K562 (cell line): ENCODE measurements around the gene B3GAT1. TPM values are rescaled to one million over a fixed set of nuclear protein-coding genes. Genes with fewer than 3 reads are reported as not detected.

ENCODE experiments used
- ATAC-seq: fragments of 200-7000 bp; cut with Tn5 transposase; 3 replicates; pipeline ENCODE4 v1.9.1; 2020; ENCODE audit warnings: moderate library complexity
- BruUV-seq: library from RNA; stranded (reverse); fragments of 400-500 nt; replicated peaks from 2 replicates; lab custom pipeline; 2021; lab: Mats Ljungman, UMichigan
- CTCF ChIA-PET: fragments of 300-600 bp; formaldehyde crosslinking; extraction: SDS; loops from one replicate; lab custom pipeline; 2021; ENCODE audit warnings: low intra/inter-chr PET ratio; lab: Yijun Ruan, JAX
- POLR2A ChIA-PET: fragments of 300-600, 350-650 bp; sonication (Branson Sonifier 250); formaldehyde crosslinking; extraction: SDS; loops from one replicate; lab custom pipeline; 2021; ENCODE audit warnings: antibody characterized with exemption, inconsistent platforms; lab: Yijun Ruan, JAX
- DNase-seq, 4 experiments: peaks; one replicate each; pipeline versions ENCODE4 v3.0.0 to v3.0.0-alpha.2; 2011 to 2018; ENCODE audit warnings: low spot score in 3 of 4, mixed read lengths in 3 of 4; ENCODE audit errors: extremely low read depth in 1 of 4
- FAIRE-seq: peaks from 2 replicates; lab custom pipeline; 2011; peaks lifted over from hg19 to GRCh38; lab: Jason Lieb, UNC
- H2AFZ ChIP-seq: 2 replicates; pipeline ENCODE4 v1.6.0; 2011; ENCODE audit warnings: low read depth, low read length, control low read depth, inconsistent platforms
- H3K27ac ChIP-seq: fragments of 200-600 bp; 3 replicates; pipeline ENCODE4 v1.8.0; 2011; ENCODE audit warnings: low read depth, mild to moderate bottlenecking, control low read depth, inconsistent platforms, low read length, moderate library complexity, mixed read lengths; ENCODE audit errors: extremely low read depth
- H3K27me3 ChIP-seq, 2 experiments: fragments of 300-600 bp in 1 of 2; 2 replicates in 1 of 2; 3 replicates in 1 of 2; pipeline versions ENCODE4 v1.6.0 to v1.8.0; 2011; ENCODE audit warnings: inconsistent platforms in 2 of 2, low read length in 2 of 2, mild to moderate bottlenecking in 1 of 2, mixed read lengths in 1 of 2, moderate library complexity in 1 of 2; ENCODE audit not compliant: control insufficient read depth in 2 of 2, insufficient read depth in 2 of 2
- H3K36me3 ChIP-seq: fragments of 300-600 bp; 3 replicates; pipeline ENCODE4 v1.8.0; 2011; ENCODE audit warnings: mild to moderate bottlenecking, low read length, inconsistent platforms; ENCODE audit not compliant: control insufficient read depth, insufficient read depth
- H3K4me1 ChIP-seq, 2 experiments: fragments of 200-600 bp in 1 of 2; replicated peaks in 1 of 2; 2 replicates in 1 of 2; 3 replicates in 1 of 2; pipeline versions ENCODE4 v1.5.1 to v1.8.0; 2011; ENCODE audit warnings: inconsistent platforms in 2 of 2, low read length in 2 of 2, mild to moderate bottlenecking in 1 of 2, mixed read lengths in 1 of 2, moderate library complexity in 1 of 2; ENCODE audit not compliant: control insufficient read depth in 2 of 2, insufficient read depth in 2 of 2
- H3K4me2 ChIP-seq: 2 replicates; pipeline ENCODE4 v1.6.1; 2011; ENCODE audit warnings: low read length, control low read depth, inconsistent platforms, mixed read lengths; ENCODE audit not compliant: insufficient read depth
- H3K4me3 ChIP-seq: fragments of 200-600 bp; sonication (generic), shearing (Covaris generic); 2 replicates; pipeline ENCODE4 v1.5.1; 2016; ENCODE audit warnings: control low read depth, inconsistent platforms
- H3K79me2 ChIP-seq: fragments of 200-600 bp; 3 replicates; pipeline ENCODE4 v1.8.0; 2011; ENCODE audit warnings: low read length, inconsistent platforms; ENCODE audit not compliant: control insufficient read depth, insufficient read depth
- H3K9ac ChIP-seq, 2 experiments: 2 replicates each; pipeline versions ENCODE4 v1.6.0 to v1.6.1; 2011; ENCODE audit warnings: low read depth in 2 of 2, low read length in 2 of 2, control low read depth in 1 of 2, inconsistent platforms in 1 of 2, mild to moderate bottlenecking in 1 of 2, mixed read lengths in 1 of 2; ENCODE audit not compliant: insufficient read depth in 1 of 2
- H3K9me1 ChIP-seq: one replicate; pipeline ENCODE4 v1.6.0; 2011; ENCODE audit warnings: inconsistent platforms, mild to moderate bottlenecking, low read length, moderate library complexity; ENCODE audit not compliant: control insufficient read depth, insufficient read depth
- H3K9me3 ChIP-seq: replicated peaks from 2 replicates; pipeline ENCODE4 v1.5.1; 2011; ENCODE audit warnings: low read depth, low read length, inconsistent platforms; ENCODE audit not compliant: control insufficient read depth, insufficient read depth
- H4K20me1 ChIP-seq: replicated peaks from 2 replicates; pipeline ENCODE4 v1.6.1; 2011; ENCODE audit warnings: low read length, inconsistent platforms, mixed read lengths; ENCODE audit not compliant: control insufficient read depth, insufficient read depth
- PCBP1 ChIP-seq: fragments of 200-400 bp; formaldehyde crosslinking; IDR thresholded peaks from 2 replicates; pipeline ENCODE4 v1.6.1; 2018; ENCODE audit warnings: mild to moderate bottlenecking, low read depth, low read length; ENCODE audit not compliant: poor library complexity, severe bottlenecking
- SMARCB1 ChIP-seq: IDR thresholded peaks from 2 replicates; pipeline ENCODE4 v1.6.1; 2011; ENCODE audit warnings: improper control_type of control experiment, low read depth; ENCODE audit not compliant: insufficient read length
- ZNF212 ChIP-seq: fragments of 450-650 bp; formaldehyde crosslinking; IDR thresholded peaks from 2 replicates; pipeline ENCODE4 v1.4.0; 2020; ENCODE audit warnings: mild to moderate bottlenecking
- ZNF785 ChIP-seq: fragments of 250-450 bp; sonication (Bioruptor Pico); IDR thresholded peaks from 2 replicates; pipeline ENCODE4 v1.4.0; 2020; ENCODE audit warnings: mild to moderate bottlenecking
- WGBS: fragments of 100-300 bp; shearing (Covaris generic); methylation state at CpG from one replicate; pipeline ENCODE4 v1.1.6; 2016; ENCODE audit warnings: low coverage, mixed read lengths; ENCODE audit not compliant: insufficient coverage; ENCODE audit errors: missing lambda C conversion rate; 5-methylcytosine and 5-hydroxymethylcytosine counted together
- in situ Hi-C: fragments of 300-500 bp; cut with MboI; formaldehyde crosslinking; loops from 4 replicates; pipeline ENCODE4 v1.15.0; 2018; ENCODE audit warnings: inconsistent platforms, mixed read lengths
- intact Hi-C: fragments of 100-400 bp; cut with micrococcal nuclease; formaldehyde crosslinking; loops from 2 replicates; pipeline ENCODE4 v1.14.2; 2022
- polyA plus RNA-seq, 8 experiments: library from polyadenylated mRNA; depleted of rRNA in 4 of 8; stranded (reverse) in 5 of 8; unstranded in 3 of 8; fragments of >200 nt; fragmentation: Nextera tagmentation in 2 of 8; fragmentation: Illumina TruSeq in 1 of 8; extraction: Ambion mirVana in 2 of 8; extraction: Trizol in 1 of 8; gene quantifications; 2 replicates each; pipeline versions ENCODE4 v1.2.1 to v1.2.3, GENCODE V29; 2011 to 2014; ENCODE audit warnings: inconsistent platforms in 1 of 8, missing spikeins in 1 of 8
- total RNA-seq, 7 experiments: library from RNA; depleted of rRNA in 6 of 7; stranded (reverse); fragments of >200 nt in 6 of 7; fragmentation: Illumina TruSeq in 2 of 7; extraction: Trizol in 2 of 7; gene quantifications; 2 replicates each; pipeline versions ENCODE4 v1.2.1 to v1.2.3, GENCODE V29; 2011 to 2021; ENCODE audit warnings: low replicate concordance in 1 of 7
- TF ChIP-seq, protein P1 (sequence below): fragments of 450-650 bp; IDR thresholded peaks from 2 replicates; pipeline ENCODE4 v1.7.0; 2016; ENCODE audit warnings: borderline replicate concordance

B3GAT1 gene
- total and polyA plus RNA-seq, 9 of the 15 experiments (the other 6 are each of a cell fraction or from before 2014, with no cell fraction given): 0.01 to 0.53 (median 0.14) TPM; not detected in 1

DNA sequence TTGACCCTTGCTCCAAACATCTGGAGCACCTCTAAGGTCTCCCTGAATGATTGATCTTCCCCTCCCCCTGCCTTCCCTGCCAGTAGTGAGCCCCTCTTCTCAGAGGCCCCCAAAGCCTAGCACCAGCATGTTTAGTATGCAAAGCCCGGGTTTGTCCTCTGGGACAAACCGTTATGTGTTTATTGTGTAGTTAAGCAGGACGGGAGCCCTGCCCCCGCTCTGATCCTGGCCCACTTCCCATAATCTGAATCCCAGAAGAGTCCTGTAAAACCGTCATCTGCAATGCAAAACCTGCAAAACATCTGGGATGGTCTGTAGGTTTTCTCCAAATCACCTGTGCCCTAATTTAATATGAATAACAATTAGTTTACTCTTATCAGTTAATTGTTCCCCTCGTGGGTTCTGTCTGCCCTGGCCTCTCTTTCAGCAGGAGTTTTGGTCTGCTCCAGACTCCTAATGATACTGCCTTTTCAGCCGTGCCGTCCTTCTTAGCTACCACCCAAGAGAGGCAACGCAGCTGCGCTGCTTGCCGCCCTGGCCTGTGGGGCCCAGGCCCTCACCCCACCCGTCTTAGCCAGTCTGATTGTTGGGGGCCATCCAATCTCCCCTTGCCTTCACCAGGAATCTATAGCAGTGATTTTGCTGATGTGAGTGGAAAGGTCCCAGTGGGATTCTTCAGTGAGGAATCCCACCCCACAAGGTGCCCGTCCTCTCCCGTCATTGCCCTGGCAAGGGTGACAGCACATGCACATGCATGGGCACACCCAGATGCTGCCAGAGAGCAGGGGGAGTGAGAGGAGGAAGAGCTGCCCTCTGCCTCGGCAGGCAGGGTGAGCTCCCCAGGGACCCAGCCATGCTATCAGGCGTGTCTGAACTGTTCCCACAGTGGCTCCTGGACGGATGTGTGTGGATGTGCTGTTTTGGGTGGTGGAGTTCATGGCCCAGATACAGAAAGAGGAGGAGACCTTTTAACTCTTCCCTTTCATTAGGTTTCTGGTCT lies 3.0 kb upstream of the B3GAT1 start (continued):
- TF ChIP-seq, protein P1, sequence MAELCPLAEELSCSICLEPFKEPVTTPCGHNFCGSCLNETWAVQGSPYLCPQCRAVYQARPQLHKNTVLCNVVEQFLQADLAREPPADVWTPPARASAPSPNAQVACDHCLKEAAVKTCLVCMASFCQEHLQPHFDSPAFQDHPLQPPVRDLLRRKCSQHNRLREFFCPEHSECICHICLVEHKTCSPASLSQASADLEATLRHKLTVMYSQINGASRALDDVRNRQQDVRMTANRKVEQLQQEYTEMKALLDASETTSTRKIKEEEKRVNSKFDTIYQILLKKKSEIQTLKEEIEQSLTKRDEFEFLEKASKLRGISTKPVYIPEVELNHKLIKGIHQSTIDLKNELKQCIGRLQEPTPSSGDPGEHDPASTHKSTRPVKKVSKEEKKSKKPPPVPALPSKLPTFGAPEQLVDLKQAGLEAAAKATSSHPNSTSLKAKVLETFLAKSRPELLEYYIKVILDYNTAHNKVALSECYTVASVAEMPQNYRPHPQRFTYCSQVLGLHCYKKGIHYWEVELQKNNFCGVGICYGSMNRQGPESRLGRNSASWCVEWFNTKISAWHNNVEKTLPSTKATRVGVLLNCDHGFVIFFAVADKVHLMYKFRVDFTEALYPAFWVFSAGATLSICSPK: no peak
- TF ChIP-seq SMARCB1 (no peak), ZNF212 (CRISPR knock-in tag) (no peak), ZNF785 (CRISPR knock-in tag) (no peak)

DNA sequence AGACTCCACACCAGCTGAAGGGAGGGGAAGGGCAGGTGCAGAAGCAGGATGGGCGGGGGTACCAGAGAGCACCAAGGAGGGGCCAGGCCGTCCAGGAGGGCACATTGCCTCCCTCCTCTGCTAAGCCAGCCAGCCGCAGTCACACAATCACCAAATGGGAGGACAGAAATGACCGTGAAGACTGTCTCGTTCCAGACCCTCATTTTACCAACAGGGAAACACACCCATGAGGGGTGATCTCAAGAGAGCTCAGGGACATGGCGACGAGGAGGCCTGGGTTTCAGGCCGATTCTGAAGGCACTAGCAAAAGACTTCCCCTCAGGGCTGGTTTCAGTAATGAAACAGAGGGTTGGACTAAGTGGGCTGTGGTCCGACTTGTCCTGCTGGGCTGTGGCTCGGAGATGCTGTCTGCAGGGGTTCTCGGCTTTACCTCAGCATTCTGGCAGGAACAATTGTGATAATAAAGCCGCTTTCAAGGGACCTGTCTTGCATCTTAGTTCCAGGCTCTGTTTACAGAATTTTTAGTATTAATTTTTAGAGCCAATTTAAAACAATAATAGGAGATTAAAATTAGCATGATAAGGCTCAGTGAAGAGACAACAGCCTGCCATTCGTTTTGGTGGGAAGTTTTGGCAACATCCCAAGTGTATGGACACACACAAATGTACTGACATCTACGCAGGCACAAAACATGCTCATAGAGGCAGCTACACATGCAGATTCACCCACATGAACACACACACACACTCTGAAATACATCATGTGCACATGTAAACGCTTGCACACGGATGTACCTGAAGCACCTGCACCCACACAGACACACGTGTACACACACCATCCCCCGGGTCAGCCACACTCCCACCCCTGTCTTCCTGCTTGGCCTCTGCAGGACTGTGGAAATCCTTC lies 2.0 kb upstream of the B3GAT1 start:
- Histone ChIP-seq H3K9me3 (no peaks in the 10 kb centered on the region), H3K27me3 (peaks cover 15 to 61% of the 10 kb centered on the region in 2 experiments), H3K4me3 (no peak overlapping the region), H3K79me2 (no peaks in the 10 kb centered on the region), H3K4me1 (peaks cover 0 to 9% of the 10 kb centered on the region in 2 experiments; a peak in 1 of 5 replicates), H3K9ac (no peak overlapping the region), H3K36me3 (no peaks in the 10 kb centered on the region), H3K27ac (no peak overlapping the region), H2AFZ (no peak overlapping the region), H3K9me1 (peaks cover 3% of the 10 kb centered on the region), H3K4me2 (no peak overlapping the region), H4K20me1 (peaks cover 19% of the 10 kb centered on the region)
- FAIRE-seq (no peak), ATAC-seq (no peak), DNase-seq (no peak)
- 2% methylated on average over 17 of the region's 18 CpGs for WGBS
- intact Hi-C loops (no loop called here), in situ Hi-C loops (no loop called here)
- no TSS peak for BruUV-seq
- ChIA-PET POLR2A (no interaction called here), CTCF (no interaction called here)
- TF ChIP-seq PCBP1: no peak
